Fibroblast of lung (primary cell): ENCODE data around the gene SERGEF. TPM values are rescaled to one million over a fixed set of nuclear protein-coding genes. Genes with fewer than 3 reads are reported as not detected.

ENCODE experiments used
- DNase-seq, 2 donors: peaks; one replicate each; pipeline versions ENCODE4 v3.0.0 to v3.0.0-alpha.2; 2010; ENCODE audit warnings: low read depth in 2 of 2
- H2AFZ ChIP-seq: 2 replicates; pipeline ENCODE4 v1.5.1; 2012; ENCODE audit warnings: low read length, control low read depth, inconsistent platforms
- H3K27ac ChIP-seq: 2 replicates; pipeline ENCODE4 v1.5.1; 2011; ENCODE audit warnings: low read length, control low read depth; ENCODE audit not compliant: insufficient read depth
- H3K27me3 ChIP-seq: 2 replicates; pipeline ENCODE4 v1.5.1; 2011; ENCODE audit warnings: mild to moderate bottlenecking, low read length; ENCODE audit not compliant: control insufficient read depth, insufficient read depth
- H3K36me3 ChIP-seq: 2 replicates; pipeline ENCODE4 v1.5.1; 2011; ENCODE audit warnings: low read length; ENCODE audit not compliant: control insufficient read depth, insufficient read depth
- H3K4me1 ChIP-seq: 2 replicates; pipeline ENCODE4 v1.5.1; 2011; ENCODE audit warnings: low read length; ENCODE audit not compliant: control insufficient read depth, insufficient read depth; ENCODE audit errors: extremely low read depth
- H3K4me2 ChIP-seq: 2 replicates; pipeline ENCODE4 v1.5.1; 2011; ENCODE audit warnings: low read length, control low read depth; ENCODE audit not compliant: insufficient read depth; ENCODE audit errors: extremely low read depth
- H3K4me3 ChIP-seq, 4 experiments: fragments of 200-600 bp in 1 of 4; sonication (generic) in 1 of 4; replicated peaks in 1 of 4; 2 replicates each; pipeline ENCODE4 v1.5.1; 2011 to 2016; ENCODE audit warnings: low read length in 4 of 4, low read depth in 3 of 4, mild to moderate bottlenecking in 3 of 4, control low read depth in 2 of 4, inconsistent platforms in 1 of 4, mixed read lengths in 1 of 4; ENCODE audit not compliant: insufficient read depth in 1 of 4; ENCODE audit errors: control extremely low read depth in 1 of 4
- H3K79me2 ChIP-seq: 2 replicates; pipeline ENCODE4 v1.5.1; 2012; ENCODE audit warnings: mild to moderate bottlenecking, low read length, inconsistent platforms; ENCODE audit not compliant: control insufficient read depth, insufficient read depth
- H3K9ac ChIP-seq: 2 replicates; pipeline ENCODE4 v1.5.1; 2011; ENCODE audit warnings: mild to moderate bottlenecking, low read length, control low read depth; ENCODE audit not compliant: insufficient read depth
- H3K9me3 ChIP-seq: 2 replicates; pipeline ENCODE4 v1.5.1; 2012; ENCODE audit warnings: low read depth, low read length; ENCODE audit not compliant: control insufficient read depth, insufficient read depth
- H4K20me1 ChIP-seq: 2 replicates; pipeline ENCODE4 v1.5.1; 2011; ENCODE audit warnings: low read length; ENCODE audit not compliant: control insufficient read depth, insufficient read depth; ENCODE audit errors: extremely low read depth
- EZH2 ChIP-seq: IDR thresholded peaks from 2 replicates; pipeline ENCODE4 v1.5.1; 2012; ENCODE audit warnings: low read length, control low read depth, mild to moderate bottlenecking; ENCODE audit errors: missing control alignments
- polyA plus RNA-seq, 2 donors: library from polyadenylated mRNA; depleted of rRNA in 1 of 2; stranded (reverse) in 1 of 2; unstranded in 1 of 2; fragments of >200 nt; gene quantifications; 2 replicates each; pipeline ENCODE4 v1.2.1, GENCODE V29; 2011 to 2012; ENCODE audit warnings: missing spikeins in 1 of 2
- total RNA-seq: library from RNA; depleted of rRNA; stranded (reverse); fragments of >200 nt; gene quantifications from 2 replicates; pipeline ENCODE4 v1.2.1, GENCODE V29; 2014
- TF ChIP-seq, protein P1 (sequence below), 2 donors: IDR thresholded peaks in 1 of 2; conservative IDR thresholded peaks in 1 of 2; 1 replicate in 1 of 2; 2 replicates in 1 of 2; pipeline ENCODE4 v1.5.1; 2011 to 2012; ENCODE audit warnings: low read length in 2 of 2, control low read depth in 1 of 2, inconsistent platforms in 1 of 2, low read depth in 1 of 2, mild to moderate bottlenecking in 1 of 2

The SERGEF gene
- total and polyA plus RNA-seq, 2 donors (not counting 1 experiment from before 2014, with no cell fraction given), result 14.5 to 38.5 TPM

- DNase-seq, result peak; percentile 83 to 88
- no peak overlapping the region for H2AFZ ChIP-seq
Observed at GRCh38 chr11:17986007-17986710, 26.7 kb downstream of the SERGEF start.

GRCh38 chr11:17985517-17985916 is 27.3 kb downstream of the SERGEF start:
- H3K9me3 ChIP-seq, result no peaks in the 10 kb centered on the region
- H3K4me1 ChIP-seq, result peaks cover 5% of the 10 kb centered on the region
- no peaks in the 10 kb centered on the region for H3K27me3 ChIP-seq
- no peaks in the 10 kb centered on the region for H3K36me3 ChIP-seq
- H3K9ac ChIP-seq, result no peak overlapping the region
- peak overlapping the region; percentile 5 for H3K27ac ChIP-seq
- no peak overlapping the region for H3K4me2 ChIP-seq
- no peaks in the 10 kb centered on the region for H3K79me2 ChIP-seq
- no peak for TF ChIP-seq EZH2
- TF ChIP-seq, protein P1, sequence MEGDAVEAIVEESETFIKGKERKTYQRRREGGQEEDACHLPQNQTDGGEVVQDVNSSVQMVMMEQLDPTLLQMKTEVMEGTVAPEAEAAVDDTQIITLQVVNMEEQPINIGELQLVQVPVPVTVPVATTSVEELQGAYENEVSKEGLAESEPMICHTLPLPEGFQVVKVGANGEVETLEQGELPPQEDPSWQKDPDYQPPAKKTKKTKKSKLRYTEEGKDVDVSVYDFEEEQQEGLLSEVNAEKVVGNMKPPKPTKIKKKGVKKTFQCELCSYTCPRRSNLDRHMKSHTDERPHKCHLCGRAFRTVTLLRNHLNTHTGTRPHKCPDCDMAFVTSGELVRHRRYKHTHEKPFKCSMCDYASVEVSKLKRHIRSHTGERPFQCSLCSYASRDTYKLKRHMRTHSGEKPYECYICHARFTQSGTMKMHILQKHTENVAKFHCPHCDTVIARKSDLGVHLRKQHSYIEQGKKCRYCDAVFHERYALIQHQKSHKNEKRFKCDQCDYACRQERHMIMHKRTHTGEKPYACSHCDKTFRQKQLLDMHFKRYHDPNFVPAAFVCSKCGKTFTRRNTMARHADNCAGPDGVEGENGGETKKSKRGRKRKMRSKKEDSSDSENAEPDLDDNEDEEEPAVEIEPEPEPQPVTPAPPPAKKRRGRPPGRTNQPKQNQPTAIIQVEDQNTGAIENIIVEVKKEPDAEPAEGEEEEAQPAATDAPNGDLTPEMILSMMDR (conservative IDR thresholded peaks at IDR 0.05 in 1 of 2, IDR thresholded peaks at IDR 0.05 in 1 of 2; ENCODE audit: low read depth in 1 of 2, low read length in 2 of 2), result no peak
- DNase-seq, result peak in 1 of 2 donors; percentile 69
- no peak overlapping the region for H3K4me3 ChIP-seq
- no peaks in the 10 kb centered on the region for H4K20me1 ChIP-seq
- no peak overlapping the region for H2AFZ ChIP-seq

More at GRCh38 chr11:17986007-17986710, 26.7 kb downstream of the SERGEF start:
- Histone ChIP-seq H3K27me3 (no peaks in the 10 kb centered on the region), H3K36me3 (no peaks in the 10 kb centered on the region), H4K20me1 (no peaks in the 10 kb centered on the region), H3K27ac (peak overlapping the region; percentile 5), H3K4me2 (peak overlapping the region; percentile 30), H3K9me3 (no peaks in the 10 kb centered on the region), H3K79me2 (no peaks in the 10 kb centered on the region), H3K9ac (no peak overlapping the region), H3K4me1 (peaks cover 5% of the 10 kb centered on the region), H3K4me3 (no peak overlapping the region)
- TF ChIP-seq, protein P1 (conservative IDR thresholded peaks at IDR 0.05 in 1 of 2, IDR thresholded peaks at IDR 0.05 in 1 of 2; ENCODE audit: low read depth in 1 of 2, low read length in 2 of 2), result no peak
- no peak for TF ChIP-seq EZH2

DNA sequence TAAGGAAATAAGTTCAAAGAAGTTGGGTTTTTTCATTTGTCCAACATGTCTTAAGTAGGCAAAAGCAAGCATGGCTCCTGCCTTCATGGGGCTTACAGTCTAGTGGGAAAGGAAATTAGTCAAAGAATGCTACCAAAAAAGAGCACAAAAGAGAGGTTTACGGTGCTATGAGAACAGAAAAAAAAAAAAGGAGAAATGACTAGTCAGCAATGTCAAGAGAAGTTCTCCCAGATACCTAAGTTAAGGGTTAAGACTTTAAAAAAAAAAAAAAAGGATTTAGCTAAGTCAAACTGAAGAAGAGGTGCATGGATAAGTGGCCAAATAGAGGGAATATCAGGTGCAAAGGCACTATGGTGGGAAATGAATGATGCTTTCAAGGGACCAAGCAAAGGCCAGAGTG is 29.3 kb downstream of the SERGEF start:
- H3K9ac ChIP-seq, result no peak overlapping the region
- no peaks in the 10 kb centered on the region for H3K9me3 ChIP-seq
- H3K27me3 ChIP-seq, result no peaks in the 10 kb centered on the region
- no peak overlapping the region for H3K27ac ChIP-seq
- no peak for DNase-seq
- TF ChIP-seq, protein P1 (conservative IDR thresholded peaks at IDR 0.05 in 1 of 2, IDR thresholded peaks at IDR 0.05 in 1 of 2; ENCODE audit: low read depth in 1 of 2, low read length in 2 of 2), result no peak
- TF ChIP-seq EZH2, result no peak
- H4K20me1 ChIP-seq, result no peaks in the 10 kb centered on the region
- H3K4me2 ChIP-seq, result no peak overlapping the region
- H3K79me2 ChIP-seq, result no peaks in the 10 kb centered on the region
- H3K4me1 ChIP-seq, result peaks cover 5% of the 10 kb centered on the region
- H3K36me3 ChIP-seq, result no peaks in the 10 kb centered on the region
- H2AFZ ChIP-seq, result no peak overlapping the region
- no peak overlapping the region for H3K4me3 ChIP-seq
